ENCODE results near the gene PLCXD1. TPM values are rescaled to one million over a fixed set of nuclear protein-coding genes. Genes with fewer than 3 reads are reported as not detected.

The PLCXD1 gene
- total RNA-seq, 1 donor: 3.3 TPM

GRCh38 chrX:341541-342101, 60.4 kb downstream of the PLCXD1 start:
- Histone ChIP-seq H3K9me3 (ENCODE audit: low read depth, low read length) (no peaks in the 10 kb centered on the region), H3K4me3 (ENCODE audit: insufficient read depth, low read length) (no peak overlapping the region), H3K79me2 (ENCODE audit: insufficient read depth, low read length) (no peaks in the 10 kb centered on the region), H3K36me3 (ENCODE audit: insufficient read depth, low read length) (no peaks in the 10 kb centered on the region), H3K27me3 (ENCODE audit: insufficient read depth, low read length) (no peaks in the 10 kb centered on the region), H3K27ac (ENCODE audit: low read depth, low read length) (no peak overlapping the region), H2AFZ (ENCODE audit: low read length) (no peak overlapping the region), H3K4me2 (ENCODE audit: insufficient read depth, low read length) (no peak overlapping the region), H4K20me1 (ENCODE audit: insufficient read depth, low read length) (no peaks in the 10 kb centered on the region), H3K4me1 (ENCODE audit: insufficient read depth, low read length) (no peaks in the 10 kb centered on the region)
- DNase-seq (ENCODE audit: insufficient read length, low spot score, missing footprints): no peak
- TF ChIP-seq, protein P1, sequence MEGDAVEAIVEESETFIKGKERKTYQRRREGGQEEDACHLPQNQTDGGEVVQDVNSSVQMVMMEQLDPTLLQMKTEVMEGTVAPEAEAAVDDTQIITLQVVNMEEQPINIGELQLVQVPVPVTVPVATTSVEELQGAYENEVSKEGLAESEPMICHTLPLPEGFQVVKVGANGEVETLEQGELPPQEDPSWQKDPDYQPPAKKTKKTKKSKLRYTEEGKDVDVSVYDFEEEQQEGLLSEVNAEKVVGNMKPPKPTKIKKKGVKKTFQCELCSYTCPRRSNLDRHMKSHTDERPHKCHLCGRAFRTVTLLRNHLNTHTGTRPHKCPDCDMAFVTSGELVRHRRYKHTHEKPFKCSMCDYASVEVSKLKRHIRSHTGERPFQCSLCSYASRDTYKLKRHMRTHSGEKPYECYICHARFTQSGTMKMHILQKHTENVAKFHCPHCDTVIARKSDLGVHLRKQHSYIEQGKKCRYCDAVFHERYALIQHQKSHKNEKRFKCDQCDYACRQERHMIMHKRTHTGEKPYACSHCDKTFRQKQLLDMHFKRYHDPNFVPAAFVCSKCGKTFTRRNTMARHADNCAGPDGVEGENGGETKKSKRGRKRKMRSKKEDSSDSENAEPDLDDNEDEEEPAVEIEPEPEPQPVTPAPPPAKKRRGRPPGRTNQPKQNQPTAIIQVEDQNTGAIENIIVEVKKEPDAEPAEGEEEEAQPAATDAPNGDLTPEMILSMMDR (IDR thresholded peaks at IDR 0.05; ENCODE audit: extremely low read depth, low read depth, low read length): no peak

- Histone ChIP-seq H2AFZ (ENCODE audit: low read length) (no peak overlapping the region), H3K27me3 (ENCODE audit: insufficient read depth, low read length) (no peaks in the 10 kb centered on the region), H3K4me3 (ENCODE audit: insufficient read depth, low read length) (no peak overlapping the region), H3K79me2 (ENCODE audit: insufficient read depth, low read length) (no peaks in the 10 kb centered on the region), H3K9me3 (ENCODE audit: low read depth, low read length) (no peaks in the 10 kb centered on the region), H3K27ac (ENCODE audit: low read depth, low read length) (no peak overlapping the region), H4K20me1 (ENCODE audit: insufficient read depth, low read length) (no peaks in the 10 kb centered on the region), H3K4me2 (ENCODE audit: insufficient read depth, low read length) (no peak overlapping the region), H3K4me1 (ENCODE audit: insufficient read depth, low read length) (no peaks in the 10 kb centered on the region), H3K36me3 (ENCODE audit: insufficient read depth, low read length) (no peaks in the 10 kb centered on the region)
- TF ChIP-seq, protein P1 (IDR thresholded peaks at IDR 0.05; ENCODE audit: extremely low read depth, low read depth, low read length): no peak
- no peak for DNase-seq (ENCODE audit: insufficient read length, low spot score, missing footprints)
Observed at GRCh38 chrX:344371-344901, 63.3 kb downstream of the PLCXD1 start.

DNA sequence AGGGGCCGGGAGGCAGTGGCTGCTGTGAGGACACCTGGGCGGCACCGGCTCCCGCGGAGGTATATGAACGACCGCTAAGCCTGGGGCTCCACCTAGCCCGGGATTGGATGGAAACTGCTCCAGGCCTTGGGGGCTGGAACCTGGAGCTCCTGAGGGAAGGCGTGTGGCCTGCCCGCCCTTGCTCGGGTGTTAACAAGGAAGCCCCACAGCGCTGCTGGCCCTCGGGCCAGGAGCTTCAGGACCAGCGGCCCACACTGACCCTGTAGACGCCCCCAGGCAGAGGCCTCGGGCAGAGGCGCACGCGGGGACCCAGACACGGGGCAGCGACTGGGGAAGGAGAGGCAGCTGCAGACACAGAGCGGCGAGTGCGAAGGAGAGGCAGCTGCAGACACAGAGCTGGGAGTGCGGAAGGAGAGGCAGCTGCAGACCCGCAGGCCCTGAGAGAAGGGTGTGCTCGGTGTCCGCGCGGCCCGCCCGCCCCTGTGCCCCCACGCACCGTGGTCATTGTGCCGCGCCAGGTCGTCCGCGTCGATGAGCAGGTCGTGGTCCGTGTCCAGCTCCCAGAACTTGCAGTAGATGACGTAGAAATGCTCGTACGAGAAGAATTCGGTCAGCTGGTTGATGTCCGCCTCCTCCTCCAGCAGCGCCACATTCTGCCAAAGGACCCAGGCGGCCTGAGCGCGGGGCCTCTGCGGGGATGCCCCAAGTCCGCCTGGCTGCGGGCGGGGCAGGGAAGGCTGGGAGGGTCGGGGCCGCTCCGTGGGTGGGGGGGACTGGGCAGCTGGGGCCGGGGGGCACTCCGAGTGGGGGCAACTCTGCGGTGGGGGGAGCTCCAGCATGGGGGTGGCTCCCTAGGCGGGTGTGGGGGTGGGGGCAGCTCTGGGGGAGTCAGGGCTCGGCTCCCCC, 64.1 kb downstream of the PLCXD1 start:
- H3K36me3 ChIP-seq (ENCODE audit: insufficient read depth, low read length): no peaks in the 10 kb centered on the region
- no peak overlapping the region for H3K27ac ChIP-seq (ENCODE audit: low read depth, low read length)
- H3K4me1 ChIP-seq (ENCODE audit: insufficient read depth, low read length): no peaks in the 10 kb centered on the region
- H3K4me2 ChIP-seq (ENCODE audit: insufficient read depth, low read length): no peak overlapping the region
- DNase-seq (ENCODE audit: insufficient read length, low spot score, missing footprints): no peak
- H2AFZ ChIP-seq (ENCODE audit: low read length): no peak overlapping the region
- H4K20me1 ChIP-seq (ENCODE audit: insufficient read depth, low read length): no peaks in the 10 kb centered on the region
- no peaks in the 10 kb centered on the region for H3K79me2 ChIP-seq (ENCODE audit: insufficient read depth, low read length)
- no peaks in the 10 kb centered on the region for H3K27me3 ChIP-seq (ENCODE audit: insufficient read depth, low read length)
- TF ChIP-seq, protein P1 (IDR thresholded peaks at IDR 0.05; ENCODE audit: extremely low read depth, low read depth, low read length): no peak
- no peaks in the 10 kb centered on the region for H3K9me3 ChIP-seq (ENCODE audit: low read depth, low read length)
- no peak overlapping the region for H3K4me3 ChIP-seq (ENCODE audit: insufficient read depth, low read length)
